ENCODE measurements around the gene GARIN5A.

GARIN5A gene

DNA sequence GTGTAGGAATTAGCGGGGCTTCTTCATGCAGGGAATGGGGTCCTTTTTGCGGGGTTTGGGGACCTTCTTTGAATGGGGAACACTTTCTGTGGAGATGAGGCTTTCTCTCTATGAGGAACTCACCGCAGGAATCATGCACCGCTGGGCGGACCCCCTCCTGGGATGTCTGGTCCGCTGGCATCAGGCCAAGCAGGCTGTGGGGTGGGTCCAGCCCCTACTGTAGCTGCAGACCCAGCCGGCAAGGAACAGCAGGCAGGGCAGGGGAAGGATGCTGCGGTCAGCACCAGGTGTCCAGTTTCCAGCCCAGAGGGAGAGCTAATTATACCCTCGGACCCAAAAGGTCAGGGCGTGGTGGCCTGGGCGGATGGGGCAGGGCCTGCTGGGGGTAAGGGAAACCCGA, 42.1 kb downstream of the GARIN5A start:
- DNase-seq (ENCODE audit: low read depth in 2 of 2) = no peak

DNA sequence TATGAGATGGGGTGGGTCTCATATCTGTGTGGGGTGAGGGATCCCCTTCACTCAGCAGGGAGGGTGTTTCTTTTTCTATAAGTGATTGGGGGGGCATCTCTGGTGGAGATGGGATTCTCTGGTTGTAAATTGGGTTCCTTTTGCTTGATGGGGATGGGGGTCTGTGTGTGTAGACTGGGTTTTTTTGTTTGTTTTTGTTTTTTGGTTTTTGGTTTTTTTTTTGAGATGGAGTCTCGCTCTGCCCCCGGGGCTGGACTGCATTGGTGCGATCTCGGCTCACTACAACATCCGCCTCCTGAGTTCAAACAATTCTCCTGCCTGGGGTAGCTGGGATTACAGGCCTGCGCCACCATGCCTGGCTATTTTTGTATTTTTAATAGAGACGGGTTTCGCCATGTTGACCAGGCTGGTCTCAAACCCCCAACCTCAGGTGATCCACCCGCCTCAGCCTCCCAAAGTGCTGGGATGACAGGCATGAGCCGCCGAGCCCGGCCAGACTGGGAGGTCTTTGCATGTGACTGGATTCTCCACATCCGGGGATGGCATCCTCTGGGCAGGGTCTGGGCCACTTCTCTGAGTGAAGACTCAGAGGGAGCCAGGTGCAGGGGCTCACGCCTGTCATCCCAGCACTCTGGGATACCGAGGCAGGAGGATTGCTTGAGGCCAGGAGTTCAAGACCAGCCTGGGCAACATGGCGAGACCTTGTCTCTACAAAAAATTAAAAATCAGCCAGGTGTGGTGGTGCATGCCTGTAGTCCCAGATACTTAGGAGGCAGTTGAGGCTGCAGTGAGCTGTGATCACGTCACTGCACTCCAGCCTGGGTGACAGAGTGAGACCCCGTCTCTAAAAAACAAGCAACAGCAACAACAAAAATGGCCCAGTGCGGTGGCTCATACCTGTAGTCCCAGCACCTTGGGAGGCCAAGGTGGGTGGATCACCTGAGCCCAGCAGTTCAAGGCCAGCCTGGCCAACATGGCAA, 43.2 kb downstream of the GARIN5A start:
- DNase-seq (ENCODE audit: low read depth in 2 of 2) = no peak

DNA sequence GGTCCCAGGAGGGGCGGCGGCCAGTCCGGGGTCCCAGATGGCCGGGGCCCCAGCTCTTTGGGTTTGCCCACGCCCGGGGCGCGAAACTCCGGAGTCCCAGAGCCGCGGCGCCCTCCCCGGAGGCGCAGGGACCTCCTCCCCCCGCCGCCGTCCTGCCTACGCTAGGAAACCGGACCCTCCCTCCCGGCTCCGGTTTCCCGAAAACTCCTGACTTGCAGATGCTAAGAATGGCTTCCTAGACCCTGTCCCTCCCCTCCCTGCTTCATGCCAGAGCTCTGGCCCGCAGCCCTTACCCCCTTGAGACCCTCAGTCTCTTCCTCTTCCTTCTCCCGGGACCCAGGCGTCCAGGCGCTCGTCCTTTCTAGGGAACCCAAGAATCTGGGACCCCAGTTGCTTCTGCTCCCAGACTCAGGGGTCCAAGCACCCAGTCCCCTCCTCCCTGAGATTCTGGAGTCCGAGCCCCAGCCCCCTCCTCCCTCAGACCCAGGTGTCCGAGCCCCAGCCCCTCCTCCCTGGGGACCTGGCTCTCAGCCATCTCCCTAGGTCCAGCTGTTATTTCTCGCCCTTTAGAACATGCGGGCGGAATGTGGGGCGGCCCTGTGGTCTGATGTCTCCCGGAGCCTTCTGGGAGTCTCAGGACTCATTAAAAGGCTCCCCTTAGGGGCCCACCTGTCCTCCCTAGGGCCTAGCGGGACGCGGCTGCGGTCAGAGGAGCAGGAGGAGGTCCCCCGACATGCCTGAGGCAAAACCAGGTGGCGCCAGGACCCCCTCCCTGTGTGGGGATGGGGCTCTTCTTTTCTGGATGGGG, 44.2 kb downstream of the GARIN5A start, which contains the start of gene MYBPC2:
MYBPC2 (plus strand) TSS at position 672 of the 808 bp plus-strand sequence; CDS start at position 734, 62 bp downstream.
- DNase-seq (ENCODE audit: low read depth in 2 of 2) = no peak

DNA sequence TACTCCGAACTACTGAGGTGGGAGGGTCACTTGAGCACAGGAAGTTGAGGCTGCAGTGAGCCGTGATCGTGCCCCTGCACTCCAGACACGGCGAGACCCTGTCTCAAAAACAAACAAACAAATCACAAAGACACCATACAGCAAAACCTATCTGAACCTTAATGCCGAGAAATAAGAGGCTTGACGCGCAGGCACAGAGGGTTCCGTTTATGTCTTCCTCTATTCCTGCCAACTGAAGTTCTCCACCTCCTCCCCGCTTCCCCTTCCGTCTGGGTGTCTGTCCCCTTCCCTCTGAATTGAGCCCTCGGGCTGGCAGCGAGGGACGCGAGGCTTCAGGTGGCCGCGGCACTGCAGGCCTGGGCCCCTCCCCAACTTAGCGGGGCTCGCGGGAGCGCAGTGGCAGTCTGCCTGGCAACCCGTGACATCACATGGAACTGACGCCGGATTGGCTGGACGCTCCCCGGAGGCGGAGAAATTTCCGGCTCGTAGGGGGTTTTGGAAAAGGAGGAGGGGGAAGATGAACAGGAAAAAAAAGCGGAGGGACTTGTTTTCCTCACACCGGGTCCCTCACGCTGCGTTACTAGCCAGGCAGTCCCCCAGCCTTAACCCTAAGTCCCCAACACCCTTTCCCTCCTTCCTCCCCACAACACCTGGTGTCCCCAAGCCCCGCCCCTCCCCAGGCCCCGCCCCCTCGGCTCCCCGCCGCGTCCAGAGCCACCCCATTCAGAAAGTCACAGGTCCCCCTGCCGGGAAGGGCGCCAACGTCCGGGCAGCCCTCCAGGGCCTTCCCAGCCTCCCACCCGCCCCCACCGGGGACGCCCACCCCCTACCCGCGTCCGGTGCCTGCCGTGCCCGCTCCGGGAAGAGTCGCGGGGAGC, 45.1 kb downstream of the GARIN5A start:
- peak; percentile 69 to 87 for DNase-seq (ENCODE audit: low read depth in 2 of 2)

DNA sequence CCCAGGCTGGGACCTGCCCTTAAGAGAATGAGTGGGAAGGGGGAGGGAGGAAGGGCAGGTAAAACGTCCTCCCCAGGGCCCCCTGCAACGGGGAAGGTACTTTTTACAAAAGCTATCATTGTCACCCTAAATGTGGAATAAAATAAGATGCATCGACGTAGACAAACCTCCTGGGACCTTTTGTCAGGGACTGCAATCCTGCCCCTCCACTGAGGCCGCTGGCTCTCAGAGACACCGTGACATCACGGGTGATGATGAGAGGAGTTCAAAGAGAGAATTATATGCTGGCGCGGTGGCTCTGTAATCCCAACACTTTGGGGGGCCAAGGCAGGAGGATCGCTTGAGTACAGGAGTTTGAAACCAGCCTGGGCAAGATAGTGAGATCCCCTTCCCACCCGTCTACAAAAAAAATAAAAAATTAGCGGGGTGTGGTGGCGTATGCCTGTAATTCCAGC, 45.7 kb downstream of the GARIN5A start:
- no peak for DNase-seq (ENCODE audit: low read depth in 2 of 2)

DNA sequence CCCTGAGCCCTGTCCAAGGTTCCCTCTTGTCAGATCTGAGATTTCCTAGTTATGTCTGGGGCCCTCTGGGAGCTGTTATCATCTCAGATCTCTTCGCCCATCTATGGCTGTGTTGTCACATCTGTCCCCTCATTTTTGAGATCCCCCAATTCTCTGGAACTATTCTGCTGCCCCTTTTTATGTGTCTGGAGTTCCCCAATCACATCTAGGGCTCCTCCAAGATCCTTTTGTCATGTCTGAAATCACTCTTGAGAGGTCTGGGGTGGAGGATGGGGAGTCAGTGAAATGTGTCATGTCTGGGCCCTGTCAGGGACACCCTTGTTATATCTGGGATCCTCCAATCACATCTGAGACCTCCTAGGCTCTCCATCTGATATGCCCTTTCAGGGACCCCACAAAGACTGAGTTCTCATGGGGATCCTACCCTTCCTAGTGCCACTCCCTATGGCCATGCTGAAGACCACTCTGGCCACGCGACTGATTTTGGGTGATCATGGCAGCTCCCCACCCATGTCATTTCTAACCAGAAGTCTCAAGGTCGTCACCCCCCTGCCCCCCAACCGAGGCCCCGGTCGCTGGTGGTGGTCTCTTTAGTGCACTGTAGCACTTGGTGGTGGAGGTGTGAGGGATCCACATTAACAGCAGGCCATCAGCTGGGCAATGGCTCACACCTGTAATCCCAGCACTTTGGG, 47.7 kb downstream of the GARIN5A start:
- no peak for DNase-seq (ENCODE audit: low read depth in 2 of 2)

DNA sequence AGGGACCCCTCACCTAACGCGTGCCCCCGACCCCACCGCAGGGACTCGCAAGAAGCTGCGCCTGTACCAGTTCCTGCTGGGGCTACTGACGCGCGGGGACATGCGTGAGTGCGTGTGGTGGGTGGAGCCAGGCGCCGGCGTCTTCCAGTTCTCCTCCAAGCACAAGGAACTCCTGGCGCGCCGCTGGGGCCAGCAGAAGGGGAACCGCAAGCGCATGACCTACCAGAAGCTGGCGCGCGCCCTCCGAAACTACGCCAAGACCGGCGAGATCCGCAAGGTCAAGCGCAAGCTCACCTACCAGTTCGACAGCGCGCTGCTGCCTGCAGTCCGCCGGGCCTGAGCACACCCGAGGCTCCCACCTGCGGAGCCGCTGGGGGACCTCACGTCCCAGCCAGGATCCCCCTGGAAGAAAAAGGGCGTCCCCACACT, 48.6 kb downstream of the GARIN5A start:
- DNase-seq (ENCODE audit: low read depth in 2 of 2) = peak in 1 of 2 donors; percentile 14

DNA sequence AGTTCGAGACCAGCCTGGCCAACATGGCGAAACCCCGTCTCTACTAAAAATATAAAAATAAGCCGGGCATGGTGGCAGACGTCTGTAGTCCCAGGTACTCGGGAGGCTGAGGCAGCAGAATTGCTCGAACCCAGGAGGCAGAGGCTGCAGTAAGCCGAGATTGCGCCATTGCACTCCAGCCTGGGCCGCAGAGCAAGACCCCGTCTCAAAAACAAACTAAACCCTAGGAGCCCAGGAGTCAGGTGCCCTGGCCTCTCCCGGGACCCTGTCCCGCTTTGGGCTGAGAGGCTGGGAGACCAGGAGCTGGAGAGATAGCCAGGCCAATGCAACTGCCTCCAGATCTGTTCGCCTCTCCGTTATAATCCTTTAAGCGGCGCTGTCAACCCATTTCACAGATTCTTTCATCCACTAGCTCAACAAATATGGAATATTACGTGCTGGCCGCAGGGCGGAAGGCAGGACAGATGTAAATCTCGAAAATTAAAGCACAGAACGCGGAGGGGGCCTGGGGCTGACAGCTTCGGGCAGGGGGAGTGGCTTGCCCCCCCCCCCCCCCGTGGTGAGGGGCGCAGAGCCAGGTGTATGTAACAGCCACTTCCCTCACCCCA, 49.2 kb downstream of the GARIN5A start:
- no peak for DNase-seq (ENCODE audit: low read depth in 2 of 2)

DNA sequence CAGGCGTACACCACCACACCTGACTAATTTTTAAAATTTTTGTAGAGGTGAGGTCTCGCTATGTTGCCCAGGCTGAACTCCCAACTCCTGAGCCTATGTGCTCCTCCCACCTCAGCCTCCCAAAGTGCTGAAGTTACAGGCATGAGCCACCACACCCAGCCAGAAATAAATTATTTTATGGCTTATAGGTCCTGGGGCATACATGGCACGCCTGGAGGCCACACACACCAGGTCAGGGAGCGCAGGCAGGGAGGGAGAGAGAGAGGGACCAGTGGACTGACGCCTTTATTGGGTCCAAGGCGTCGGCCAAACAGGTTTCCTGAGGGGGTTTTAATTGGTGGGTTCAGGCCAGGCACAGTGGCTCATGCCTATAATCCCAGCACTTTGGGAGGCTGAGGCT, 51.1 kb downstream of the GARIN5A start:
- no peak for DNase-seq (ENCODE audit: low read depth in 2 of 2)

DNA sequence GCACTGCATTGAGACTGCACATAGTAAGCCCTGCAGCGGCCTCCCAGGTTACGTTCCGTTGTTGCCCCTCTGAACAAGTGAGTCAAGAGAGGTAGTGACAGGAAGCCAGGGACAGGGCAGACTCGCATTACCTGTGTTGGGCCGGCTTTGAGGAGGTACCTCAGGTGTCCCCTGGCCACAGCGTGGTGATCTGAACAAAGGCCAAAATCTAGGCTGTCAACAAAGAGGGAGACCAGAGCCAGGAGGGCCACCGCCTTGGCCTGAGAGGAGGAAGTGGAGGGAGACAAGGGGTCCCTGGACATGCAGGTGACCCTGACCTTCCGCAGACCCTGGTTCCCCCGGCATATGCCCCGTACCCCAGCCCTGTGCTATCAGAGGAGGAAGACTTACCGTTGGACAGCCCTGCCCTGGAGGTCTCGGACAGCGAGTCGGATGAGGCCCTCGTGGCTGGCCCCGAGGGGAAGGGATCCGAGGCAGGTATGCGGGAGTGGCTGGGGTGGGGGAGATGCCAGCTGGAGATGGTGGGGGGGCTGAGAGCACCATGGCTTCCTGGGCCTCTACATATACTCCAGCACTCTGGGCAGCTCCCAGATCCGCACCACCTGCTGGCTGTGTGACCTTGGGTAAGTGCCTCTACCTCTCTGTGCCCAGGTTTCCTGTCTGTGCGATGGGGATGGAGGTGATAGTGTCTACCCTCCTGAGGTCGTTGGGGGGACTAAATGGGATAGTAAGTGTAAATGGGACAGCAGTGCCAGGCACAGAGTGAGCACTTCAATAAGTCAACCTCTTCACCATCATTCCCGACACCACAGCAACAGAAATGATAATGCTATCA, 53.2 kb downstream of the GARIN5A start:
- no peak for DNase-seq (ENCODE audit: low read depth in 2 of 2)

DNA sequence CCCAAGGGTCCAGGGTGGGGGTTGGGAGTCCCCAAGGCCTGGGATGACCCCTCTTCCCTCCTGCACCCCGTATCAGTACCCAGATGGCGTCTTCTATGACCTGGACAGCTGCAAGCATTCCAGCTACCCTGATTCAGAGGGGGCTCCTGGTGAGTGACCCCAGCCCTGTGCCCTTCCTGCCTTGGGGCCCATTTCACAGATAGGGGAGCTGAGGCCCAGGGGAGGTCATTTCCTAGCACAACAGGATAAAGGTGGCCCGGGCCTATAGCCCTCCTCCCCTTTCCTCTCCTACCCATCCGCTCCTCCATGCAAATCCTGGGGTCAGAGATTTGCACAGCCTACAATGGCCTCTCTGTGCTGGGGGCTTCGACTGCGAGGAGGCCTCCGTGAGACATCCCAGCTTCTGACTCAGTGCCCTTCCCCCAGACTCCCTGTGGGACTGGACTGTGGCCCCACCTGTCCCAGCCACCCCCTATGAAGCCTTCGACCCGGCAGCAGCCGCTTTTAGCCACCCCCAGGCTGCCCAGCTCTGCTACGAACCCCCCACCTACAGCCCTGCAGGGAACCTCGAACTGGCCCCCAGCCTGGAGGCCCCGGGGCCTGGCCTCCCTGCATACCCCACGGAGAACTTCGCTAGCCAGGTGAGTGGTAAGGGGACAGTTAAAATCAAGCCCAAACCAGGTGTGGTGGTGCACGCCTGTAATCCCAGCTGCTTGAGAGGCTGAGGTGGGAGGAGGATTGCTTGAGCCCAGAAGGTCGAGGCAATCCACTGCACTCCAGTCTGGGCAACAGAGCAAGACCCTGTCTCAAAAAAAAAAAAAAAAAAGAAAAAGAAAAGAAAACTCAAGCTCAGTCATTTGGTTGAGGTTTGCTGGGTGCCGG, 54.0 kb downstream of the GARIN5A start:
- DNase-seq (ENCODE audit: low read depth in 2 of 2) = no peak

DNA sequence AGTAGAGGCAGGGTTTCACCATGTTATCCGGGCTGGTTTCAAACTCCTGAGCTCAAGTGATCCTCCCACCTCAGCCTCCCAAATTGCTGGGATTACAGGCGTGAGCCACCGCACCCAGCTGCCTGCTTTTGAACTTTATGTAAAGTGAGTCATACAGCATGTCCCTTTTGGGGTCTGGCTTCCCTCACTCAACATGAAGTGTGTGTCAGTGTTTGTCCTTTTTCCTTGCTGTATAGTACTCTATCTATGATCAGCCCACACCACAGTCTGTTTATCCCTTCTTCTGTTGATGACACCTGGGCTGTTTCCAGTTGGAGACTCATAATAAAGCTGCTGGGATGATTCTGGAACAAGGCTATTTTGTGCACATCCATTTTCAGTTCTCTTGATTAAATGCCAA, 55.8 kb downstream of the GARIN5A start:
- DNase-seq (ENCODE audit: low read depth in 2 of 2) = no peak

DNA sequence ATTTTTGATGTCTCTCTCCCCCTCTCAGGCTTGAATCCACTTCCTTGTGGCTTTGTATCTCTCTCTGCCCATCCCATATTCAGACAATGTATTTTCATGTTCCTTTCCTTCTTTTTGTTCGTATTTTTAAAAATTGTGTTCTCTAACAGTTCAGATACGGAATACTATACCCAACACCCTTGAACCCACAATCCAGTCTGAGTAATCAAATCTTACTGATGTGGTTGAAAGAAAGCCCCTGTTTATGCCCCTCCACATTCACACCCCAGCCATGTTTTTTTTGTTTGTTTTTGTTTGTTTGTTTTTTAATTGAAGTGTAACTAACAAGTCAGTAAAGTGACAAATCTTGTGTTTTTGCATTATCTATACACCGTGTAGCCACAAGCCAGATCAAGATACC, 56.5 kb downstream of the GARIN5A start:
- DNase-seq (ENCODE audit: low read depth in 2 of 2) = no peak

DNA sequence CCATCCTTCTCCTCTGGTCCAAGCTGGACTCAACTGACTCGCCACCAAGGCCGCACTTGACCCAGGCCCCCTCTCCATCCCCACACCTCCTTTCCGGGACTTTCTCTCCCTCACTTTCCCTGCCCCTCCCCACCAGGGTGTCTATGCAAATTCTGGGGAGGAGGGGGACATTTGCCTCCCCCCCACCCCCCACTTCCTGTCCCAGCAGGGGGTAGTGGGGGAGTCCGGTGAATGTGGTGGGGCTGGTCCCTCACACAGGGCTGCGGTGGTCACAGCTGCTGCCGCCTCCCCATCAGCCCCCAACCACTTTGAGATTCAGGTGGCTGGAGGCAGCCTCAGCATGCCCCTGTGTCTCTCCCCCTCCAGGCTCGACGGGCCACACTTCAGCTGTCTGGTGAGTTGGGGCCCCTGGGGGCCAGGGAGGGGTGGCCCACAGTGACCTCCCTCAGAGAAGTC, 57.0 kb downstream of the GARIN5A start:
- DNase-seq (ENCODE audit: low read depth in 2 of 2) = no peak

DNA sequence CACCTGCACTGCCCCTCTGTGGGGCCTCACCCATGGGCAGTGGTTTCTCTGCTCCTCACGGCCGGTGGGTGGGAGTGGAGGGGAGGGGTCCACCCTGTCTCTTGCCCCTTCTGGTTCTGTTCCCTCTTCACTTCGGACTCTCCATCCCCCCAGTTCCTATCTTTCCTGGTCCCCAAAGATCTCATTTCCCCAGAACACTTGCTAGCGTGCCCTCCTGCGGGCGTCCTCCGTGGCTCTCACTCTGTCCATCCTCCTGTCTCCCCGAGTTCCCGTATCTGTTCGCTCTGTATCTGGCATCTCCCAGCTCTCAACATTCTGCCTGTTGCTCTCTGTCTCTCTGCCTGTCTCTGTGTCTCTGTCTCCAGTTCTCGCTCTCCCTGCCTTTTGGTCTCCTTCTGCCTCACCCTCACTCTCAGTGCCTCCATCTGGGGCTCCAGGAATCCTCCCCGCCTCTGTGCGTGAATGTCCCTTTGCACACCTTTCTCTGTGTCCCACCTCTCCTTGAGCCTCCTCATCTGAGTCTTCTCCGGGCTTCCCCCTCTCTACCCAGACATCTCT, 57.5 kb downstream of the GARIN5A start:
- no peak for DNase-seq (ENCODE audit: low read depth in 2 of 2)

DNA sequence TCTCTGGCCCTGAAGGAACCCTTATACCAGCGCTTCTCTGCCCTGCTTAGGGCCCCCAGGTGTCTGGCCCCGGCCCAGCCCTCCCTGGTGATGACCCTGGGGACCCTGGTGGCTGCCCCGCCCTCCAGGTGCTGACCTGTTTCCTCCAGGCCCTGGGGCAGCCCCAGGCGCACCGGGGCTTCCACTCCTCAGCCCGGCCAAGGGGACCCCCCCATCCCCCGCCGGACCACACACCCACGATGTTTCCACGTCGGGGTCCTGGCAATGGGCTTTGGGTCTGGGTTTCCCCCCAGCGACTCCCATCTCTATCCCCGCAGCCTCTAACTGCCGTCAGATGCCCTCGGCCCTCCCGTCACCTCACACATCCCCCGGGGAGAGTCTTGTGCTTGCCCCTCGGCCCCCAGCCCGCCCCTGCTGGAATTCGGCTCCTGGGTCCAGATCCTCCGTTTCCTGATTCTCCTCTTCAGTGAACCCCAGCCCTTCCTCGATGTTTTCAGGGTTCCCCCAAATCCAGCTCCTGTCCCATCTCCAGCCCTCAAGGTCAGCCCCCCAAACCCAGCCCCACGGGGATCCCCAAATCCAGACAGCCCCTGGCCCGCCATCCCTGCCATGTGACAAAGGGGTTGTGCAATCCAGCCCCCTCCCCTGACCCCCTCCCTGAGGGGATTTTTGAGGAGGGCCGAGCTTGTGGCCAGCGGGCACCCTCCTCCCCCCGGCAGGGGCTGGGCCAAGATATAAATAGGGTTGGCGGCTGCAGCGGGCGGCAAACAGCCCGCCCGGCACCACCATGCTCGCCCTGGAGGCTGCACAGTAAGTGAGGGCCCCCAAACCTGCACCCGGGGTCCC, 58.2 kb downstream of the GARIN5A start, which contains the start of gene SPIB:
SPIB (plus strand) TSS at position 763 of the 846 bp plus-strand sequence; CDS start at position 788, 25 bp downstream.
- no peak for DNase-seq (ENCODE audit: low read depth in 2 of 2)
